CD14-positive monocyte (primary cell): ENCODE data around the gene THSD7B. TPM values are rescaled to one million over a fixed set of nuclear protein-coding genes. Genes with fewer than 3 reads are reported as not detected.
"Not testable (repeated sequence)": the region's sequence is repeated elsewhere in the genome, so short reads cannot be mapped to it uniquely, and the experiment has no call there.

Experiments used
- DNase-seq, 3 donors: peaks; one replicate each; pipeline ENCODE4 v3.0.0-alpha.2; 2011 to 2022
- H2AFZ ChIP-seq: 2 replicates; pipeline ENCODE4 v1.6.0; 2012; ENCODE audit warnings: mild to moderate bottlenecking, low read depth, low read length, inconsistent platforms; ENCODE audit not compliant: insufficient read depth, poor library complexity, severe bottlenecking
- H3K27ac ChIP-seq, 2 donors: 1 replicate in 1 of 2; 2 replicates in 1 of 2; pipeline ENCODE4 v1.5.1; 2012 to 2013; ENCODE audit warnings: low read length in 2 of 2, control low read depth in 1 of 2, inconsistent platforms in 1 of 2, low read depth in 1 of 2, mild to moderate bottlenecking in 1 of 2
- H3K27me3 ChIP-seq, 2 donors: one replicate each; pipeline versions ENCODE4 v1.6.0 to v1.6.1; 2011 to 2013; ENCODE audit warnings: low read length in 2 of 2; ENCODE audit not compliant: control insufficient read depth in 2 of 2, insufficient read depth in 2 of 2
- H3K36me3 ChIP-seq, 2 donors: replicated peaks in 1 of 2; 1 replicate in 1 of 2; 2 replicates in 1 of 2; pipeline versions ENCODE4 v1.5.1 to v1.6.1; 2012 to 2013; ENCODE audit warnings: low read length in 2 of 2, control low read depth in 1 of 2, inconsistent platforms in 1 of 2, mild to moderate bottlenecking in 1 of 2; ENCODE audit not compliant: insufficient read depth in 2 of 2, control insufficient read depth in 1 of 2
- H3K4me1 ChIP-seq, 2 donors: 1 replicate in 1 of 2; 2 replicates in 1 of 2; pipeline versions ENCODE4 v1.5.1 to v1.6.1; 2012 to 2013; ENCODE audit warnings: low read length in 2 of 2, control low read depth in 1 of 2, inconsistent platforms in 1 of 2, mild to moderate bottlenecking in 1 of 2, moderate library complexity in 1 of 2; ENCODE audit not compliant: insufficient read depth in 2 of 2, control insufficient read depth in 1 of 2
- H3K4me2 ChIP-seq: replicated peaks from 2 replicates; pipeline ENCODE3; 2012; ENCODE audit warnings: low read length, moderate library complexity, mild to moderate bottlenecking; ENCODE audit not compliant: poor library complexity, severe bottlenecking; ENCODE audit errors: extremely low read depth
- H3K4me3 ChIP-seq, 3 experiments: fragments of 200-600 bp in 1 of 3; sonication (generic) in 1 of 3; replicated peaks in 1 of 3; 1 replicate in 2 of 3; 2 replicates in 1 of 3; pipeline ENCODE4 v1.5.1; 2011 to 2013; ENCODE audit warnings: low read length in 3 of 3, mild to moderate bottlenecking in 3 of 3, control low read depth in 2 of 3, low read depth in 2 of 3, inconsistent platforms in 1 of 3, moderate library complexity in 1 of 3
- H3K79me2 ChIP-seq: 2 replicates; pipeline ENCODE4 v1.6.0; 2012; ENCODE audit warnings: mild to moderate bottlenecking, control low read depth, inconsistent platforms, low read length, moderate library complexity; ENCODE audit not compliant: insufficient read depth
- H3K9ac ChIP-seq: 2 replicates; pipeline ENCODE4 v1.6.0; 2017; ENCODE audit warnings: low read length, mild to moderate bottlenecking; ENCODE audit not compliant: insufficient read depth, poor library complexity, severe bottlenecking
- H3K9me3 ChIP-seq, 2 donors: replicated peaks in 1 of 2; 1 replicate in 1 of 2; 2 replicates in 1 of 2; pipeline versions ENCODE4 v1.5.1 to v1.6.1; 2012 to 2013; ENCODE audit warnings: low read length in 2 of 2, control low read depth in 1 of 2; ENCODE audit not compliant: control insufficient read depth in 1 of 2, insufficient read depth in 1 of 2
- H4K20me1 ChIP-seq: 2 replicates; pipeline ENCODE4 v1.6.0; 2012; ENCODE audit warnings: mild to moderate bottlenecking, low read length, control low read depth, moderate library complexity; ENCODE audit not compliant: insufficient read depth
- H3K27ac Mint-ChIP-seq, 7 donors: one replicate each; pipeline ENCODE4 v1.8.0; 2020; ENCODE audit warnings: mild to moderate bottlenecking in 7 of 7, mixed read lengths in 7 of 7, moderate library complexity in 6 of 7, inconsistent platforms in 2 of 7
- H3K27me3 Mint-ChIP-seq, 3 donors: one replicate each; pipeline ENCODE4 v1.8.0; 2021 to 2022; ENCODE audit warnings: low read depth in 3 of 3, mild to moderate bottlenecking in 3 of 3, mixed read lengths in 3 of 3, moderate library complexity in 3 of 3, inconsistent platforms in 1 of 3
- H3K36me3 Mint-ChIP-seq, 2 donors: one replicate each; pipeline ENCODE4 v1.8.0; 2020; ENCODE audit warnings: mixed read lengths in 2 of 2, inconsistent platforms in 1 of 2, mild to moderate bottlenecking in 1 of 2
- H3K4me1 Mint-ChIP-seq: one replicate; pipeline ENCODE4 v1.8.0; 2020; ENCODE audit warnings: mild to moderate bottlenecking, mixed read lengths
- H3K4me3 Mint-ChIP-seq, 2 donors: one replicate each; pipeline ENCODE4 v1.8.0; 2020; ENCODE audit warnings: mild to moderate bottlenecking in 2 of 2, mixed read lengths in 2 of 2, moderate library complexity in 1 of 2
- H3K9me3 Mint-ChIP-seq, 7 donors: one replicate each; pipeline ENCODE4 v1.8.0; 2020 to 2022; ENCODE audit warnings: mixed read lengths in 7 of 7, mild to moderate bottlenecking in 6 of 7, moderate library complexity in 6 of 7, inconsistent platforms in 2 of 7
- WGBS: methylation state at CpG from one replicate; pipeline ENCODE4 v1.1.5; 2013; ENCODE audit warnings: missing lambda C conversion rate; ENCODE audit not compliant: insufficient coverage; 5-methylcytosine and 5-hydroxymethylcytosine counted together
- intact Hi-C, 2 donors: fragments of 100-400 bp; cut with micrococcal nuclease; formaldehyde crosslinking; loops; one replicate each; pipeline versions ENCODE4 v1.15.0 to v1.15.1; 2023
- polyA plus RNA-seq, 3 donors: library from polyadenylated mRNA; depleted of rRNA in 1 of 3; unstranded in 2 of 3; stranded (reverse) in 1 of 3; fragments of 300-500 nt in 2 of 3; fragments of >200 nt in 1 of 3; fragmentation: Illumina TruSeq in 2 of 3; gene quantifications; 1 replicate in 2 of 3; 2 replicates in 1 of 3; pipeline ENCODE4 v1.2.3, GENCODE V29; 2012 to 2021
- TF ChIP-seq, protein P1 (sequence below): fragments of 200-600 bp; IDR thresholded peaks from one replicate; pipeline ENCODE4 v1.8.0; 2022; ENCODE audit warnings: antibody characterized with exemption, mild to moderate bottlenecking

Gene THSD7B
- polyA plus RNA-seq, 3 donors = not detected

GRCh38 chr2:136751406-136751805 lies 13.9 kb upstream of the THSD7B start:
- Mint-ChIP-seq H3K27ac (no peak overlapping the region), H3K9me3 (peaks cover 0 to 2% (median 0%) of the 10 kb centered on the region in 7 donors), H3K27me3 (peaks cover 0 to 6% (median 0%) of the 10 kb centered on the region in 3 donors), H3K4me1 (no peaks in the 10 kb centered on the region), H3K4me3 (no peak overlapping the region), H3K36me3 (no peaks in the 10 kb centered on the region)
- H3K79me2 ChIP-seq = no peaks in the 10 kb centered on the region
- no peak overlapping the region for H3K27ac ChIP-seq
- no peaks in the 10 kb centered on the region for H3K9me3 ChIP-seq
- TF ChIP-seq, protein P1, sequence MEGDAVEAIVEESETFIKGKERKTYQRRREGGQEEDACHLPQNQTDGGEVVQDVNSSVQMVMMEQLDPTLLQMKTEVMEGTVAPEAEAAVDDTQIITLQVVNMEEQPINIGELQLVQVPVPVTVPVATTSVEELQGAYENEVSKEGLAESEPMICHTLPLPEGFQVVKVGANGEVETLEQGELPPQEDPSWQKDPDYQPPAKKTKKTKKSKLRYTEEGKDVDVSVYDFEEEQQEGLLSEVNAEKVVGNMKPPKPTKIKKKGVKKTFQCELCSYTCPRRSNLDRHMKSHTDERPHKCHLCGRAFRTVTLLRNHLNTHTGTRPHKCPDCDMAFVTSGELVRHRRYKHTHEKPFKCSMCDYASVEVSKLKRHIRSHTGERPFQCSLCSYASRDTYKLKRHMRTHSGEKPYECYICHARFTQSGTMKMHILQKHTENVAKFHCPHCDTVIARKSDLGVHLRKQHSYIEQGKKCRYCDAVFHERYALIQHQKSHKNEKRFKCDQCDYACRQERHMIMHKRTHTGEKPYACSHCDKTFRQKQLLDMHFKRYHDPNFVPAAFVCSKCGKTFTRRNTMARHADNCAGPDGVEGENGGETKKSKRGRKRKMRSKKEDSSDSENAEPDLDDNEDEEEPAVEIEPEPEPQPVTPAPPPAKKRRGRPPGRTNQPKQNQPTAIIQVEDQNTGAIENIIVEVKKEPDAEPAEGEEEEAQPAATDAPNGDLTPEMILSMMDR = no peak
- no peaks in the 10 kb centered on the region for H4K20me1 ChIP-seq
- H3K4me1 ChIP-seq = no peaks in the 10 kb centered on the region
- H3K27me3 ChIP-seq = no peaks in the 10 kb centered on the region
- no peak overlapping the region for H3K4me2 ChIP-seq
- H3K9ac ChIP-seq = no peak overlapping the region
- intact Hi-C loops = no loop called here
- no peak overlapping the region for H3K4me3 ChIP-seq
- no peak for DNase-seq
- WGBS = no CpG with 5 or more reads among the region's 2 CpGs
- no peak overlapping the region for H2AFZ ChIP-seq
- no peaks in the 10 kb centered on the region for H3K36me3 ChIP-seq

DNA sequence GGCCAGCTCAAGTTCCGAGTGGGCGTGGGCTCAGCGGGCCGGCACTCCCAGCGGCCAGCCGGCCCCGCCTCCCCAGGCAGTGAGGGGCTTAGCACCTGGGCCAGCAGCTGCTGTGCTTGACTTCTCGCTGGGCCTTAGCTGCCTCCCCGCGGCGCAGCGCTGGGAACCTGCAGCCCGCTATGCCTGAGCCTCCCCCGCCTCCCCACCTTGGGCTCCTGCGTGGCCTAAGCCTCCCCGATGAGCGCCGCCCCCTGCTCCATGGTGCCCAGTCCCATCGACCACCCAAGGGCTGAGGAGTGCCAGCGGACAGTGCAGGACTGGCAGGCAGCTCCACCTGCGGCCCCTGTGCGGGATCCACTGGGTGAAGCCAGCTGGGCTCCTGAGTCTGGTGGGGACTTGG lies 6.8 kb upstream of the THSD7B start:
- intact Hi-C loops, H3K27me3 ChIP-seq: not testable (repeated sequence)

More for the DNA sequence above, 6.8 kb upstream of the THSD7B start:
- not testable (repeated sequence) for H3K4me3 ChIP-seq, H3K27ac ChIP-seq, H2AFZ ChIP-seq, H3K4me3 Mint-ChIP-seq, H4K20me1 ChIP-seq, DNase-seq, H3K4me1 Mint-ChIP-seq, H3K4me2 ChIP-seq, H3K9ac ChIP-seq, H3K9me3 ChIP-seq, H3K79me2 ChIP-seq, H3K36me3 Mint-ChIP-seq, H3K4me1 ChIP-seq, H3K27ac Mint-ChIP-seq, H3K36me3 ChIP-seq
- H3K27me3 Mint-ChIP-seq = peaks cover 9 to 14% (median 13%) of the 10 kb centered on the region in 3 donors
- WGBS = 95% methylated on average over 18 of the region's 22 CpGs
- H3K9me3 Mint-ChIP-seq = peaks cover 0 to 11% (median 3%) of the 10 kb centered on the region in 7 donors
